Neuron (in vitro differentiated cells): Measurements from ENCODE around the gene WNK2.

Experiments
- H2AFZ ChIP-seq: one replicate; pipeline ENCODE4 v1.6.1; 2013; ENCODE audit warnings: low read depth, mild to moderate bottlenecking, inconsistent platforms, low read length, moderate library complexity
- H3K27me3 ChIP-seq: one replicate; pipeline ENCODE4 v1.6.1; 2013; ENCODE audit warnings: low read length; ENCODE audit not compliant: insufficient read depth
- H3K36me3 ChIP-seq: one replicate; pipeline ENCODE4 v1.6.1; 2013; ENCODE audit warnings: low read length; ENCODE audit not compliant: insufficient read depth
- H3K4me1 ChIP-seq: one replicate; pipeline ENCODE4 v1.6.1; 2013; ENCODE audit warnings: low read length; ENCODE audit not compliant: insufficient read depth
- H3K4me3 ChIP-seq: 2 replicates; pipeline ENCODE4 v1.5.1; 2013; ENCODE audit warnings: mild to moderate bottlenecking, low read length, moderate library complexity
- H3K9me3 ChIP-seq: one replicate; pipeline ENCODE4 v1.6.1; 2013; ENCODE audit warnings: low read length

Gene WNK2

GRCh38 chr9:93306081-93306480 is 122.1 kb downstream of the WNK2 start:
- H3K4me3 ChIP-seq, result no peak overlapping the region
- H3K27me3 ChIP-seq, result no peaks in the 10 kb centered on the region
- no peaks in the 10 kb centered on the region for H3K4me1 ChIP-seq
- H3K36me3 ChIP-seq, result no peaks in the 10 kb centered on the region
- H3K9me3 ChIP-seq, result no peaks in the 10 kb centered on the region
- no peak overlapping the region for H2AFZ ChIP-seq

GRCh38 chr9:93306579-93307091 is 122.7 kb downstream of the WNK2 start:
- H3K27me3 ChIP-seq, result no peaks in the 10 kb centered on the region
- no peaks in the 10 kb centered on the region for H3K4me1 ChIP-seq
- H2AFZ ChIP-seq, result no peak overlapping the region
- H3K36me3 ChIP-seq, result no peaks in the 10 kb centered on the region
- no peaks in the 10 kb centered on the region for H3K9me3 ChIP-seq
- H3K4me3 ChIP-seq, result no peak overlapping the region

- H3K9me3 ChIP-seq, result no peaks in the 10 kb centered on the region
- no peak overlapping the region for H2AFZ ChIP-seq
- no peaks in the 10 kb centered on the region for H3K27me3 ChIP-seq
Measured at GRCh38 chr9:93307468-93308157, 123.7 kb downstream of the WNK2 start.

GRCh38 chr9:93308158-93308602 is 124.2 kb downstream of the WNK2 start:
- no peak overlapping the region for H3K4me3 ChIP-seq
- no peaks in the 10 kb centered on the region for H3K9me3 ChIP-seq
- H2AFZ ChIP-seq, result no peak overlapping the region
- no peaks in the 10 kb centered on the region for H3K36me3 ChIP-seq
- H3K27me3 ChIP-seq, result no peaks in the 10 kb centered on the region
- no peaks in the 10 kb centered on the region for H3K4me1 ChIP-seq

More at GRCh38 chr9:93307468-93308157, 123.7 kb downstream of the WNK2 start:
- Histone ChIP-seq H3K4me3 (no peak overlapping the region), H3K36me3 (no peaks in the 10 kb centered on the region), H3K4me1 (no peaks in the 10 kb centered on the region)

GRCh38 chr9:93308676-93309075 is 124.7 kb downstream of the WNK2 start:
- no peaks in the 10 kb centered on the region for H3K36me3 ChIP-seq
- no peak overlapping the region for H3K4me3 ChIP-seq
- no peaks in the 10 kb centered on the region for H3K9me3 ChIP-seq
- no peaks in the 10 kb centered on the region for H3K27me3 ChIP-seq
- H2AFZ ChIP-seq, result no peak overlapping the region
- H3K4me1 ChIP-seq, result no peaks in the 10 kb centered on the region

GRCh38 chr9:93309889-93310425 is 126.0 kb downstream of the WNK2 start:
- H3K4me3 ChIP-seq, result no peak overlapping the region

GRCh38 chr9:93315118-93315517 is 131.2 kb downstream of the WNK2 start:
- Histone ChIP-seq H3K27me3 (no peaks in the 10 kb centered on the region), H2AFZ (no peak overlapping the region), H3K4me3 (no peak overlapping the region), H3K36me3 (no peaks in the 10 kb centered on the region), H3K4me1 (no peaks in the 10 kb centered on the region), H3K9me3 (no peaks in the 10 kb centered on the region)

More at GRCh38 chr9:93309889-93310425, 126.0 kb downstream of the WNK2 start:
- H2AFZ ChIP-seq, result no peak overlapping the region
- no peaks in the 10 kb centered on the region for H3K27me3 ChIP-seq
- no peaks in the 10 kb centered on the region for H3K9me3 ChIP-seq
- H3K4me1 ChIP-seq, result no peaks in the 10 kb centered on the region
- H3K36me3 ChIP-seq, result no peaks in the 10 kb centered on the region

- no peaks in the 10 kb centered on the region for H3K9me3 ChIP-seq
- H3K27me3 ChIP-seq, result no peaks in the 10 kb centered on the region
- no peaks in the 10 kb centered on the region for H3K4me1 ChIP-seq
- H3K4me3 ChIP-seq, result no peak overlapping the region
- H2AFZ ChIP-seq, result no peak overlapping the region
- no peaks in the 10 kb centered on the region for H3K36me3 ChIP-seq
Measured at GRCh38 chr9:93315960-93316359, 132.0 kb downstream of the WNK2 start.

- no peaks in the 10 kb centered on the region for H3K9me3 ChIP-seq
- no peaks in the 10 kb centered on the region for H3K36me3 ChIP-seq
- H3K27me3 ChIP-seq, result no peaks in the 10 kb centered on the region
- no peak overlapping the region for H3K4me3 ChIP-seq
- no peaks in the 10 kb centered on the region for H3K4me1 ChIP-seq
- H2AFZ ChIP-seq, result no peak overlapping the region
Measured at GRCh38 chr9:93316726-93317494, 133.0 kb downstream of the WNK2 start.

- Histone ChIP-seq H2AFZ (no peak overlapping the region), H3K4me1 (no peaks in the 10 kb centered on the region), H3K27me3 (no peaks in the 10 kb centered on the region), H3K4me3 (no peak overlapping the region), H3K9me3 (no peaks in the 10 kb centered on the region), H3K36me3 (no peaks in the 10 kb centered on the region)
Measured at GRCh38 chr9:93317495-93318094, 133.7 kb downstream of the WNK2 start.

GRCh38 chr9:93318480-93318879 is 134.5 kb downstream of the WNK2 start:
- no peak overlapping the region for H2AFZ ChIP-seq
- H3K27me3 ChIP-seq, result no peaks in the 10 kb centered on the region
- no peaks in the 10 kb centered on the region for H3K4me1 ChIP-seq
- no peaks in the 10 kb centered on the region for H3K36me3 ChIP-seq
- H3K9me3 ChIP-seq, result no peaks in the 10 kb centered on the region
- H3K4me3 ChIP-seq, result no peak overlapping the region

GRCh38 chr9:93319301-93319991 is 135.5 kb downstream of the WNK2 start:
- Histone ChIP-seq H2AFZ (no peak overlapping the region), H3K27me3 (no peaks in the 10 kb centered on the region), H3K36me3 (no peaks in the 10 kb centered on the region), H3K9me3 (no peaks in the 10 kb centered on the region), H3K4me3 (no peak overlapping the region), H3K4me1 (no peaks in the 10 kb centered on the region)
